ENCODE measurements around the gene OR52B4. TPM values are rescaled to one million over a fixed set of nuclear protein-coding genes. Genes with fewer than 3 reads are reported as not detected.
"Not testable (repeated sequence)": the region's sequence is repeated elsewhere in the genome, so short reads cannot be mapped to it uniquely, and the experiment has no call there.

The OR52B4 gene
- polyA plus RNA-seq: not detected
- long read RNA-seq, donor 1: 0 reads
- long read RNA-seq, donor 2: 0 reads
- long read RNA-seq, donor 3: 0 reads
- long read RNA-seq, donor 4: 0 reads
- long read RNA-seq, donor 5: 0 reads
- long read RNA-seq, donor 6: 0 reads
- long read RNA-seq, donor 7: 0 reads
- long read RNA-seq, donor 8: 0 reads
- long read RNA-seq, donor 9: 0 reads
- long read RNA-seq, donor 10: 0 reads

GRCh38 chr11:4368286-4368685 is at the start of gene OR52B4:
Gene OR52B4 (minus strand): TSS chr11:4368386. CDS start chr11:4368295, 91 bp downstream.
- FAIRE-seq (no peak), DNase-seq (no peak)
- no peaks in the 10 kb centered on the region for H3K27me3 ChIP-seq (ENCODE audit: control insufficient read depth in 3 of 3, insufficient read depth in 3 of 3, low read length in 3 of 3)
- H3K27ac ChIP-seq (ENCODE audit: low read depth in 1 of 3, low read length in 2 of 3): no peak within 1 kb of the TSS
- no peaks in the 10 kb centered on the region for H3K9me3 ChIP-seq (ENCODE audit: control insufficient read depth in 2 of 2, insufficient read depth in 1 of 2, low read depth in 1 of 2, low read length in 1 of 2)
- H3K36me3 ChIP-seq (ENCODE audit: control insufficient read depth in 3 of 3, insufficient read depth in 2 of 3, low read depth in 1 of 3, low read length in 3 of 3): no peaks in the 10 kb centered on the region
- WGBS, 3 donors: 69 to 84% (median 82%) methylated on average over 4 of the region's 4 CpGs
- H3K4me3 ChIP-seq (ENCODE audit: low read depth in 1 of 3, low read length in 3 of 3): no peak within 1 kb of the TSS
- no peaks in the 10 kb centered on the region for H3K4me1 ChIP-seq (ENCODE audit: control insufficient read depth in 3 of 3, insufficient read depth in 2 of 3, low read depth in 1 of 3, low read length in 2 of 3)

GRCh38 chr11:4416816-4417215 is 48.6 kb upstream of the OR52B4 start:
- DNase-seq (peak; percentile 7 to 59), FAIRE-seq (no peak)
- H3K4me3 ChIP-seq (ENCODE audit: low read depth in 1 of 3, low read length in 3 of 3): no peak overlapping the region
- no peaks in the 10 kb centered on the region for H3K4me1 ChIP-seq (ENCODE audit: control insufficient read depth in 3 of 3, insufficient read depth in 2 of 3, low read depth in 1 of 3, low read length in 2 of 3)
- H3K9me3 ChIP-seq (ENCODE audit: control insufficient read depth in 2 of 2, insufficient read depth in 1 of 2, low read depth in 1 of 2, low read length in 1 of 2): no peaks in the 10 kb centered on the region
- H3K36me3 ChIP-seq (ENCODE audit: control insufficient read depth in 3 of 3, insufficient read depth in 2 of 3, low read depth in 1 of 3, low read length in 3 of 3): no peaks in the 10 kb centered on the region
- H3K27me3 ChIP-seq (ENCODE audit: control insufficient read depth in 3 of 3, insufficient read depth in 3 of 3, low read length in 3 of 3): no peaks in the 10 kb centered on the region
- H3K27ac ChIP-seq (ENCODE audit: low read depth in 1 of 3, low read length in 2 of 3): no peak overlapping the region
- WGBS, 3 donors: 20 to 58% (median 33%) methylated on average over 1 of the region's 1 CpG

GRCh38 chr11:4416306-4416705 is 48.1 kb upstream of the OR52B4 start:
- no peak for FAIRE-seq
- 55 to 67% (median 58%) methylated on average over 1 of the region's 1 CpG for WGBS, 3 donors

GRCh38 chr11:4406206-4406605 is 38.0 kb upstream of the OR52B4 start:
- 88 to 92% (median 90%) methylated on average over 2 to 6 of the region's 6 CpGs for WGBS, 3 donors
- H3K36me3 ChIP-seq (ENCODE audit: control insufficient read depth in 3 of 3, insufficient read depth in 2 of 3, low read depth in 1 of 3, low read length in 3 of 3); DNase-seq; H3K27me3 ChIP-seq (ENCODE audit: control insufficient read depth in 3 of 3, insufficient read depth in 3 of 3, low read length in 3 of 3); H3K4me3 ChIP-seq (ENCODE audit: low read depth in 1 of 3, low read length in 3 of 3); H3K9me3 ChIP-seq (ENCODE audit: control insufficient read depth in 2 of 2, insufficient read depth in 1 of 2, low read depth in 1 of 2, low read length in 1 of 2); FAIRE-seq; H3K27ac ChIP-seq (ENCODE audit: low read depth in 1 of 3, low read length in 2 of 3); H3K4me1 ChIP-seq (ENCODE audit: control insufficient read depth in 3 of 3, insufficient read depth in 2 of 3, low read depth in 1 of 3, low read length in 2 of 3): not testable (repeated sequence)

More at GRCh38 chr11:4416306-4416705, 48.1 kb upstream of the OR52B4 start:
- no peaks in the 10 kb centered on the region for H3K36me3 ChIP-seq (ENCODE audit: control insufficient read depth in 3 of 3, insufficient read depth in 2 of 3, low read depth in 1 of 3, low read length in 3 of 3)
- no peaks in the 10 kb centered on the region for H3K9me3 ChIP-seq (ENCODE audit: control insufficient read depth in 2 of 2, insufficient read depth in 1 of 2, low read depth in 1 of 2, low read length in 1 of 2)
- no peak overlapping the region for H3K4me3 ChIP-seq (ENCODE audit: low read depth in 1 of 3, low read length in 3 of 3)
- DNase-seq: no peak
- no peaks in the 10 kb centered on the region for H3K27me3 ChIP-seq (ENCODE audit: control insufficient read depth in 3 of 3, insufficient read depth in 3 of 3, low read length in 3 of 3)
- H3K27ac ChIP-seq (ENCODE audit: low read depth in 1 of 3, low read length in 2 of 3): no peak overlapping the region
- H3K4me1 ChIP-seq (ENCODE audit: control insufficient read depth in 3 of 3, insufficient read depth in 2 of 3, low read depth in 1 of 3, low read length in 2 of 3): no peaks in the 10 kb centered on the region

- Histone ChIP-seq H3K36me3 (ENCODE audit: control insufficient read depth in 3 of 3, insufficient read depth in 2 of 3, low read depth in 1 of 3, low read length in 3 of 3) (peaks cover 0 to 13% (median 7%) of the 10 kb centered on the region in 3 donors), H3K27ac (ENCODE audit: low read depth in 1 of 3, low read length in 2 of 3) (peak overlapping the region in 1 of 3 donors; percentile 12), H3K4me1 (ENCODE audit: control insufficient read depth in 3 of 3, insufficient read depth in 2 of 3, low read depth in 1 of 3, low read length in 2 of 3) (no peaks in the 10 kb centered on the region), H3K9me3 (ENCODE audit: control insufficient read depth in 2 of 2, insufficient read depth in 1 of 2, low read depth in 1 of 2, low read length in 1 of 2) (peaks cover 0 to 8% of the 10 kb centered on the region in 2 donors), H3K4me3 (ENCODE audit: low read depth in 1 of 3, low read length in 3 of 3) (peak overlapping the region in 1 of 3 donors; percentile 100), H3K27me3 (ENCODE audit: control insufficient read depth in 3 of 3, insufficient read depth in 3 of 3, low read length in 3 of 3) (no peaks in the 10 kb centered on the region)
- WGBS, 3 donors: 19 to 27% (median 21%) methylated on average over 11 of the region's 11 CpGs
- DNase-seq (no peak), FAIRE-seq (no peak)
Observed at GRCh38 chr11:4393858-4394223, 25.7 kb upstream of the OR52B4 start.

GRCh38 chr11:4393209-4393857 is 25.1 kb upstream of the OR52B4 start, which contains the start of gene TRIM21:
Gene TRIM21 (minus strand): TSS chr11:4393702. CDS start chr11:4390409, 3,293 bp downstream.
- no peak for FAIRE-seq
- no peaks in the 10 kb centered on the region for H3K27me3 ChIP-seq (ENCODE audit: control insufficient read depth in 3 of 3, insufficient read depth in 3 of 3, low read length in 3 of 3)
- peaks cover 0 to 18% (median 7%) of the 10 kb centered on the region in 3 donors for H3K36me3 ChIP-seq (ENCODE audit: control insufficient read depth in 3 of 3, insufficient read depth in 2 of 3, low read depth in 1 of 3, low read length in 3 of 3)
- peak within 1 kb of the TSS; percentile 42 to 92 (median 82) for H3K27ac ChIP-seq (ENCODE audit: low read depth in 1 of 3, low read length in 2 of 3)
- H3K9me3 ChIP-seq (ENCODE audit: control insufficient read depth in 2 of 2, insufficient read depth in 1 of 2, low read depth in 1 of 2, low read length in 1 of 2): peaks cover 0 to 8% of the 10 kb centered on the region in 2 donors
- peak within 1 kb of the TSS; percentile 65 to 100 (median 66) for H3K4me3 ChIP-seq (ENCODE audit: low read depth in 1 of 3, low read length in 3 of 3)
- no peaks in the 10 kb centered on the region for H3K4me1 ChIP-seq (ENCODE audit: control insufficient read depth in 3 of 3, insufficient read depth in 2 of 3, low read depth in 1 of 3, low read length in 2 of 3)
- WGBS, 3 donors: 0 to 1% (median 0%) methylated on average over 12 to 13 of the region's 13 CpGs
- peak; percentile 95 to 96 for DNase-seq

GRCh38 chr11:4388221-4388620 is 20.0 kb upstream of the OR52B4 start:
- WGBS, 3 donors: 95 to 100% (median 96%) methylated on average over 2 of the region's 2 CpGs
- DNase-seq (no peak), FAIRE-seq (no peak)
- Histone ChIP-seq H3K4me3 (ENCODE audit: low read depth in 1 of 3, low read length in 3 of 3) (no peak overlapping the region), H3K9me3 (ENCODE audit: control insufficient read depth in 2 of 2, insufficient read depth in 1 of 2, low read depth in 1 of 2, low read length in 1 of 2) (no peaks in the 10 kb centered on the region), H3K36me3 (ENCODE audit: control insufficient read depth in 3 of 3, insufficient read depth in 2 of 3, low read depth in 1 of 3, low read length in 3 of 3) (peaks cover 8 to 60% (median 27%) of the 10 kb centered on the region in 3 donors), H3K27ac (ENCODE audit: low read depth in 1 of 3, low read length in 2 of 3) (no peak overlapping the region), H3K4me1 (ENCODE audit: control insufficient read depth in 3 of 3, insufficient read depth in 2 of 3, low read depth in 1 of 3, low read length in 2 of 3) (no peaks in the 10 kb centered on the region), H3K27me3 (ENCODE audit: control insufficient read depth in 3 of 3, insufficient read depth in 3 of 3, low read length in 3 of 3) (no peaks in the 10 kb centered on the region)

- Histone ChIP-seq H3K4me1 (ENCODE audit: control insufficient read depth in 3 of 3, insufficient read depth in 2 of 3, low read depth in 1 of 3, low read length in 2 of 3) (no peaks in the 10 kb centered on the region), H3K27me3 (ENCODE audit: control insufficient read depth in 3 of 3, insufficient read depth in 3 of 3, low read length in 3 of 3) (no peaks in the 10 kb centered on the region), H3K36me3 (ENCODE audit: control insufficient read depth in 3 of 3, insufficient read depth in 2 of 3, low read depth in 1 of 3, low read length in 3 of 3) (peaks cover 8 to 63% (median 27%) of the 10 kb centered on the region in 3 donors), H3K4me3 (ENCODE audit: low read depth in 1 of 3, low read length in 3 of 3) (no peak overlapping the region), H3K9me3 (ENCODE audit: control insufficient read depth in 2 of 2, insufficient read depth in 1 of 2, low read depth in 1 of 2, low read length in 1 of 2) (no peaks in the 10 kb centered on the region), H3K27ac (ENCODE audit: low read depth in 1 of 3, low read length in 2 of 3) (no peak overlapping the region)
- DNase-seq (no peak), FAIRE-seq (no peak)
- WGBS, 3 donors: 98 to 100% (median 98%) methylated on average over 3 of the region's 3 CpGs
Observed at GRCh38 chr11:4385978-4386740, 18.0 kb upstream of the OR52B4 start.

Data from small intestine (tissue), 16 donors.